ENCODE data around the gene QPCTL. TPM values are rescaled to one million over a fixed set of nuclear protein-coding genes. Genes with fewer than 3 reads are reported as not detected.

The QPCTL gene
- total and polyA plus RNA-seq, 2 of the 13 experiments (the other 11 are each of a cell fraction or from before 2014, with no cell fraction given) = 16.0 to 19.1 TPM

DNA sequence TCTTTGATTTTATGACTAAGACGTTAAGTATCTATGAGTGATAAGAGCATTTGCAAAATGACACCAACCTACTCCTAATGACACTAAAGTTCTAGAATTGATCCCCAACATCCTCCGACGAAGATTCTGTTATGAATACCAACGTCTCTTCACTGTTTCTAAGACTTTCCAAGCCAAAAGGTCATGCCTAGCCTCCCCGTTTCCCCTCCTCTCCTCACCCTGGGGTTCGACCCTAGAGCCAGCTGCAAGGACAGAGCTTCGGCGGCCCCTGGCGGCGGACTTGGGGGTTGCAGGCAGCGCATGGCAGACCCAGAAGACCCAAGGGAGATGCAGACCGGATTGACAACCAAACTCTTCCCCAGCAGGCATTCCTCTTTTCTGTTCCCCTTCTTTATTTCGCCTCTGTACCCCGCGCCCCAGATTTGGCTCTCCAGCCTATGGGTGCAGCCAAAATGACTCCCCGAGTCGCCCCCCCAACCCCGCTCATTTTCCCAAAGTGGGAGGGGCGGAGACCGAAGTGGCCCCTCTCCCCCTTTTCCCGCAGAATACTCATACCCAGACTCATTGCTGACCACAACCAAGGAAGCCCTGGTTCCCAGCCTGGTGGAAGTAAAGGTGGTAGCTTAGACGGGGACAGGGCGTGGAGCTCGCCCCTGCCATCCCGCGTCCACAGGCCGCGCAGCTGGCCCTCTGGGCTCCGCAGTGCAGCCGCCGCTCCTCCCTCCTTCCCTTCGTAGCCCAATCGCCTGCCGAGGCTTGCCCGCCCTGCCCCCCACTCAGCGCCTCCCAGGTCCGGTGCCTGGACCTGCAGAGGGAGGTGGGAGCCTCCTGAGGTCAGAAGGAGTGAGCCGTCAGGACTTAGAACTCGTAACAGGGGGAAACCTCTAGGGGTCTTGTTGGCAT, 49.2 kb upstream of the QPCTL start (continued):
- TF ChIP-seq ELF3 (CRISPR knock-in tag; IDR thresholded peaks at IDR 0.05) (peak; percentile 19; the same call in 1 of the 2 replicates), ZNF234 (CRISPR knock-in tag; conservative IDR thresholded peaks at IDR 0.05) (no peak), HMGXB4 (CRISPR knock-in tag; IDR thresholded peaks at IDR 0.05; ENCODE audit: borderline replicate concordance in 1 of 2, low read depth in 1 of 2) (peak; percentile 70 to 81; a peak in 3 of 4 replicates), CBFB (CRISPR knock-in tag; IDR thresholded peaks at IDR 0.05) (no peak), ZFP37 (CRISPR knock-in tag; IDR thresholded peaks at IDR 0.05; ENCODE audit: borderline replicate concordance) (no peak), JUND (CRISPR knock-in tag; IDR thresholded peaks at IDR 0.05) (no peak), SAP130 (CRISPR knock-in tag; IDR thresholded peaks at IDR 0.05; ENCODE audit: low read depth) (peak; percentile 47; the same call in 1 of the 2 replicates), CCDC6 (CRISPR knock-in tag; IDR thresholded peaks at IDR 0.05) (peak; percentile 29; the same call in 1 of the 2 replicates), CHCHD3 (CRISPR knock-in tag; IDR thresholded peaks at IDR 0.05) (no peak), SOX6 (IDR thresholded peaks at IDR 0.05) (no peak), SOX6 (CRISPR knock-in tag; IDR thresholded peaks at IDR 0.05) (no peak), NFKB2 (CRISPR knock-in tag; IDR thresholded peaks at IDR 0.05; ENCODE audit: borderline replicate concordance) (peak; percentile 39; the same call in 1 of the 2 replicates), SKI (IDR thresholded peaks at IDR 0.05; ENCODE audit: partially characterized antibody) (no peak), ATF6 (CRISPR knock-in tag; conservative IDR thresholded peaks at IDR 0.05) (no peak), NKX3-1 (CRISPR knock-in tag; IDR thresholded peaks at IDR 0.05) (no peak), ARNTL (CRISPR knock-in tag; IDR thresholded peaks at IDR 0.05) (peak; percentile 49; the same call in 1 of the 2 replicates), RARA (CRISPR knock-in tag; IDR thresholded peaks at IDR 0.05) (no peak), ZNF644 (CRISPR knock-in tag; IDR thresholded peaks at IDR 0.05; ENCODE audit: low read depth) (no peak), EED (CRISPR knock-in tag; IDR thresholded peaks at IDR 0.05) (0 out of 2 replicates have a peak, but pooled peaks have one; percentile 37)
- TF ChIP-seq, protein P1, sequence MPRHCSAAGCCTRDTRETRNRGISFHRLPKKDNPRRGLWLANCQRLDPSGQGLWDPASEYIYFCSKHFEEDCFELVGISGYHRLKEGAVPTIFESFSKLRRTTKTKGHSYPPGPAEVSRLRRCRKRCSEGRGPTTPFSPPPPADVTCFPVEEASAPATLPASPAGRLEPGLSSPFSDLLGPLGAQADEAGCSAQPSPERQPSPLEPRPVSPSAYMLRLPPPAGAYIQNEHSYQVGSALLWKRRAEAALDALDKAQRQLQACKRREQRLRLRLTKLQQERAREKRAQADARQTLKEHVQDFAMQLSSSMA (CRISPR knock-in tag; IDR thresholded peaks at IDR 0.05) = no peak
- TF ChIP-seq, protein P2, sequence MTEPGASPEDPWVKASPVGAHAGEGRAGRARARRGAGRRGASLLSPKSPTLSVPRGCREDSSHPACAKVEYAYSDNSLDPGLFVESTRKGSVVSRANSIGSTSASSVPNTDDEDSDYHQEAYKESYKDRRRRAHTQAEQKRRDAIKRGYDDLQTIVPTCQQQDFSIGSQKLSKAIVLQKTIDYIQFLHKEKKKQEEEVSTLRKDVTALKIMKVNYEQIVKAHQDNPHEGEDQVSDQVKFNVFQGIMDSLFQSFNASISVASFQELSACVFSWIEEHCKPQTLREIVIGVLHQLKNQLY (CRISPR knock-in tag; IDR thresholded peaks at IDR 0.05) = no peak
- TF ChIP-seq, protein P3, sequence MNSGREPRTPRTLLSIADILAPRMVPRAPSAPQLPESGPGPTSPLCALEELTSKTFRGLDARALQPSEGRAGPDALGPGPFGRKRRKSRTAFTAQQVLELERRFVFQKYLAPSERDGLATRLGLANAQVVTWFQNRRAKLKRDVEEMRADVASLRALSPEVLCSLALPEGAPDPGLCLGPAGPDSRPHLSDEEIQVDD (CRISPR knock-in tag; IDR thresholded peaks at IDR 0.05; ENCODE audit: borderline replicate concordance) = no peak
- TF ChIP-seq, protein P4, sequence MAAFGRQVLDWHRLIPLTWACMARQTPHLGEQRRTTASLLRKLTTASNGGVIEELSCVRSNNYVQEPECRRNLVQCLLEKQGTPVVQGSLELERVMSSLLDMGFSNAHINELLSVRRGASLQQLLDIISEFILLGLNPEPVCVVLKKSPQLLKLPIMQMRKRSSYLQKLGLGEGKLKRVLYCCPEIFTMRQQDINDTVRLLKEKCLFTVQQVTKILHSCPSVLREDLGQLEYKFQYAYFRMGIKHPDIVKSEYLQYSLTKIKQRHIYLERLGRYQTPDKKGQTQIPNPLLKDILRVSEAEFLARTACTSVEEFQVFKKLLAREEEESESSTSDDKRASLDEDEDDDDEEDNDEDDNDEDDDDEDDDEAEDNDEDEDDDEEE (CRISPR knock-in tag; IDR thresholded peaks at IDR 0.05) = no peak; the same call in 1 of the 2 replicates
